GM20431 (cell line): ENCODE results near the gene CNTF.

Experiments
- in situ Hi-C: fragments of 300-500 bp; cut with MseI, MboI; formaldehyde crosslinking; loops from one replicate; pipeline ENCODE4 v1.15.0; 2020; ENCODE audit warnings: low sequenced_read_pairs; ENCODE audit not compliant: unreplicated experiment

CNTF gene

DNA sequence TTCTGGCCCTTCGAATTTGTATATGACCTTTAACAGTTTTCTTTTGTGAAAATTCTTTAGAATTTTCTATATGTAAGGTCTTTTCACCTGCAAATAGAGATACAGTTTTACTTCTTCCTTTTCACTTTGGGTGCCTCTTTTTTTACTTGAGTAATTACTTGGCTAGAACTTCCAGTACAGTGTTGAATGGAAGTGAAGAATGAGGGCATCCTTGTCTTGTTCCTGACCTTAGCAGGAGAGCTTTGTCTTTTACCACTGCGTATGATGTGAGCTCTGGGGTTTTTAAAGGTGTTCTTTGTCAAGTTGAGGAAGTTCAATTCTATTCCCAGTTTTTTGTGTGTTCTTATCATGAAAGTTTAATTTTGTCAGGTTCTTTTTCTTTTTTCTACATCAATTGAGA is 22.0 kb upstream of the CNTF start:
- in situ Hi-C loops = no loop called here

DNA sequence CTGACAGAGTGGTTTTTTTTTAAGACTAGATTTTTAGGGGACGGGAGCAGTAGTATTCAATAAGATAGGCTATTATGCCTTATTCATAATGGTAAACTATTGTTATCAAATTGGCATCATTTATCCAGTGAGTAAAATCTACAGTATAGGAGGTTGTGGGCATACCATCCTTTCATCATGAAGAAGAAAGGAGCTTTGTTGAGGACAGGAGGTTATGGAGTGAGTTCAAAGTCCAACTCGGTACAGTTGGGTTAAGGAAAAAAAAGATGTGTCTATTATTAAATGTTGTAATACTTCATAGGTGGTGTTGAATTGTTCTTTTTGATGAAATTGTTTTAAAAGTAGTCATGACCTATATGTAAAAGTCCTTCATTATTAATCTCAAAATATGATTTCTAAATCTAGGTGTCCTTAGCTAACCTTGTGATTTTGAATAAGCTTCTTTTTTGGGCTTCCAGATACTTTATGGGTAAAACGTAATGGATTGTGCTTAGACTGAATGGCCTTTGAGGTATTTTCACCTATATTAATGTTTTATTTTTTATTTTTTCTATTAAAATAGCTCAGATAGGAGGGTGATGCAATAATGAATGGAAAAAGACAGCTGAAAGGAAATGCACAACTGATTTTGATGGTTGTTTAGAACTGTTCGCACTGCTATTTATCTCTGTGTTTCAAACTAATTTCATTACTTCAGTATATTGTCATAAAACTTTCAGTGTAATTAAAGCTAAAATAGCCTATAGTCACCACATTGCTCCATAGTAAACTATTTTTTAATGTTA is 15.3 kb upstream of the CNTF start:
- in situ Hi-C loops = no loop called here

DNA sequence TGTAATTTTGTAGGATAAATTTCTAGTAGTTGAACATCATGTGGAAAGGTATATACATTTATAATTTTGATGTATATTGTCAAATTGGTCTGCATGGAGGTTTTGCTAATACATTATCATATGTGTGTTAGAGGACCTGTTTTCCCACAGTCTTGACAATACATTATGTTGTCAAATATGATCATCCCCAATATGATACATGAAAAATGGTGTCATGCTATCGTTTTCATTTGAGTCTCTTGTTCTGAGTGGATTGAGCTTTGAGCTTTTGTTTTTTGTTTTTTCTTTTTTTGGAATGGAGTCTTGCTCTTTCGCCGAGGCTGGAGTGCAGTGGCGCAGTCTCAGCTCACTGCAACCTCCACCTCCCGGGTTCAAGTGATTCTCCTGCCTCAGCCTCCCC is 14.1 kb upstream of the CNTF start:
- in situ Hi-C loops = no loop called here

DNA sequence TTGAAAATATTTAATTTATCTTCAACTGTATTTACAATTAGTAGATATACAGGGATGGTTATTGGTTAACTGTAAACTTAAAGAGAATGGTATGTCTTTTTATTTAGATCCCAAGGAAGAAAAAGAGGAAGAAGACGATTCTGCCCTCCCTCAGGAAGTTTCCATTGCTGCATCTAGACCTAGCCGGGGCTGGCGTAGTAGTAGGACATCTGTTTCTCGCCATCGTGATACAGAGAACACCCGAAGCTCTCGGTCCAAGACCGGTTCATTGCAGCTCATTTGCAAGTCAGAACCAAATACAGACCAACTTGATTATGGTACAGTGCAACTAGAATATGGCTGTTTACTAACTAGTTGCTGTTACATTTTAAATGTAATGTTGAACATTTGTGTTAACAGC is 12.7 kb upstream of the CNTF start:
- in situ Hi-C loops = no loop called here

DNA sequence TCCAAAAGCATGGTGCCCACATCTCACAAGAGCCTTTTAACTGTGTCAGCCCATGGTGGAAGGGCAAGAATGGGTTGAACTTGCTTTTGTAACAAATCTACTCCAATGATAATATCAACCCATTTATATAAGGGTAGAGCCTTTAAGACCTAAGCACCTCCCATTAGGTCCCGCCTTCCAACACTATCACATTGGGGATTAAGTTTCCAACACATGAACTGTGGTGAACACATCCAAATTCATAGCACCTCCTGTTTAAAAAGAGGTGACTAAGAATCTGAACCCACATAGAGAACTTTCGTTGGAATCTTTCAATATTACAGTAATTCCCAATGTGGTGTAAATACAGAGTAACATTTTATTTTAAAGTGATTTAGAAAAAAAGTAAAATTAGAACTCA is 9.2 kb upstream of the CNTF start:
- in situ Hi-C loops = no loop called here

DNA sequence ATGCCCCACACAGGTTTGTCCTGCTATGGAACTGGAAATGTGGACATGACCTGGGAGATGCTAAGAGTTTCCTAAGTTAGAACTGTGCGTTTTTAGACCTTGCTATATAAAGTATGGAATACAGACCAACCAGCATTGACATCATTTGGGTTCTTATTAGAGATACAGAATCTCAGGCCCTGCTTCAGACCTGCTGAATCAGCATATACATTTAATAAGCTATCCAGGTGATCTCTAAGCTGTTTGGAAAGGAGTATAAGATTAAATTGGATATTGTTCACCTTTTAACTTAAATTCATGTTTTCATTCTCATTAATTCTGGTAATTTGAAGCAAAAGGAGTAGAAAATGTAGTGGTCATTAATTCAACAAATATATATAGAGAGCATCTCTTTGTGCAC is 6.9 kb upstream of the CNTF start:
- in situ Hi-C loops = no loop called here

DNA sequence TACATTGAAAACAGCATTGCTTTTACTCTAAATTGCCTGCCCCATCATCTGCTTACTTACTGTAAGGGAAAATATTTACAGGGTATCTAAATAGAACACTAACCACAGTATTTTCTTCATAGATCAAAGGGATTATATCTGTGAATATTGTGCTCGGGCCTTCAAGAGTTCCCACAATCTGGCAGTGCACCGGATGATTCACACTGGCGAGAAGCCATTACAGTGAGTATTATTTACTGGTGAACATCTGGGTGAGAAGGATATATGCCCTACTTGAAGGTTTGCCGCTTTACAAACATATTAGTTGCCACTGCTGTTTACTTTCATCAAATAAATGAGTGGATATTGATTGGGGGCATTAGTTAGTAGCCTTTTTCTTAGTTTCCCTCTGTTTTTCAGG is 5.9 kb upstream of the CNTF start:
- in situ Hi-C loops = no loop called here

DNA sequence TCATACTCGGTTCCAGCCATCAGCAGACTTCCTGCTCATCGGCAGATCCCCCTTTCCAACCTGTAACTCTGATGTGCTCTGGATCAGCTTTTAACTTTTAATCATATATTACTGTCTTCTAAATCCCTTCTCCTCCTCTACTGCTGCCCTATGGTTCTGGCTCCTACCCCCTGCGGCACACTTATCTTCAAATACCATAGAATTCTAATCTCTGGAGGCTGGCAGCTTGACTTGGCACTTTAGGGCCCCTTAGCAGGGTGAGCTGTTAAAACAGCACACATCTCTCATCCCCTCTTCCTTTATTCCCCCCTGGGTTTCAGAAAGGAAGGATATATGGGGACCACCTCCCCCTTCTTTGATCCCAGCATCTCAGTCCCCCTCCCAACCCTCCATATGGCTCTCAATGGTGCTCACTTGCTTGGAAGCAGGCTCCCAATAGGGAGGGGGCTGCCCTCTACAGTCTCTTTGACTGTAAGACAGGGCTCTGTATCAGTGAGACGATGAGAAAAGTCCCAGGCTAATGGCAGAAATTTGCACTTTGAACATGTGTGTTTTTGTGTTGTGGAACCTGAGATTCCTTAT is 4.4 kb upstream of the CNTF start:
- in situ Hi-C loops = no loop called here

DNA sequence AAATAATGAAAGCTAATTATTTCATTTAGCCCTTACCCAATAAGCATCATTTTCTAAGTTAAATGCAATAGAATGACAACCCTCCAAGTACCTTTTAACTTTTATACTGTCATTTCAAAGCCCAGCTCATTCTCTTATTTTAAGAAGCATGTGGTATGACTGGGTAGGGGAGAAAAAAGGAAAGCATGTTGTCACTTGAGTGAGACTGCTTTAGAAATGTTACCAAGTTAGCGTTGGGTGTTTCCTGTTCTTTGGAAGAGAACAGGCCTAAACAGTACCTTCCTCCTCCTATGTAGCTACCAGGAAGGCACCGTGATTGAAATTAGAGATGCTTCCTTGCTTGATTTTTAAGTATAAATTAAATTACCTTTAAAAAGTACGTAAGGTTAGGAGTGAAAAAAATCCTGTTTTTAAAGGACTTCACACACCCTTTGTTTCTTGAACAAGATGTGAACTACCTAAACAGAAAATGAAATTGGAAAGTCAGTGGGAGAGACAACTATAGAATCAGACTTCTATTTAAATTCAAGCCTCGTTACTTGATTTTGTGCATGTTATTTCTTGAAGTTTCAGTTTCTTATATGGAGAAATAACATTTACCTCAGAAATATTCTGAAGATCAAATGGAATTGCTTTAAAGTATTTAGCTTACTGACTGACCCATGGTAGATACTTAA is 741 bp upstream of the CNTF start:
- in situ Hi-C loops = no loop called here

DNA sequence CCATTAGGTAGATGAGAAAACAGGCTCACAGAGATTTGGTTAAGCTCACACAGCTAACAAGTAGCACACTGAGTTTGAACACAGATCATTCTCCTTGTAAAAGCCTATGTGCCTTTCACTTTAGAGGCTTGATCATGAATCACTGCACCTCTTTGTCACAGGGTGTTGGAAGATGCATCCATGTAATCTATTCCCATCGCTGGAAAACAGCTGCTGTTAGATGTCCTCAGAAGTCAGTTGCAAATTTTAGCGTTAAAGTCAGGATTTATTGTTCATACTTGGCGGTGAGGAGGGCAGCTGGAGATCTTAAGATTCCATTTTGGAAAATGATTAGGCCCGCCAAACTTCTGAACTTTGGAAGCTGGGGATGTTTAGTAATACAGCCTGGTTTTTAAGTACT is 2.6 kb downstream of the CNTF start:
- in situ Hi-C loops = no loop called here

DNA sequence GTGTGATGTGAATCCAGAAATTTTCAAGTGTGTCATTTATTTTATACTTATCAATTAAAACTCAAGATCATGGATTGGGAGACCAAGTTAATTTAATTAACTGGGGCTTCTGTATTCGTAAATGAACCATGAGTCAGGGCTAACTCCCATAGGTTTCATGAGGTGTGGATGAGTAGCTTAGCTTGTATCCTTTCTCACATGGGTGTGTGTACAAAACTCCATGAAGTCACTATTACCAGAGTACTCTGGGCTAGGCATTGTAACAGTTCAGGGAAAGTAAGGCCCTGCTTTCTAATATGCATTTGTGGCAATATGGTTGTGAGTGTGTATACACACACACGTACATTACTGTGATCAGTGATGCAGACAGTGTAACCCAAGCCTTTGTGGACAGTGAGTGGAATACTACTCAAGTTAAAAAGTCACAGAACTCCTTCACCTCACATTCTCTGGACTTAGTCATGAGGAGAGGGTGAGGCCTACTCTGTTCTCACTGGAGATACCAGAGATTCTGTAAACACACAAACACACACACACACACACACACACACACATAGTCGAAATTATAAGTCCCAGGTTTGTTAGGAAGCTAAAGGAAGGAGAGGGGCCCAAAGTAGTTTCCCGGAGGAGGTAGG is 3.5 kb downstream of the CNTF start:
- in situ Hi-C loops = no loop called here

DNA sequence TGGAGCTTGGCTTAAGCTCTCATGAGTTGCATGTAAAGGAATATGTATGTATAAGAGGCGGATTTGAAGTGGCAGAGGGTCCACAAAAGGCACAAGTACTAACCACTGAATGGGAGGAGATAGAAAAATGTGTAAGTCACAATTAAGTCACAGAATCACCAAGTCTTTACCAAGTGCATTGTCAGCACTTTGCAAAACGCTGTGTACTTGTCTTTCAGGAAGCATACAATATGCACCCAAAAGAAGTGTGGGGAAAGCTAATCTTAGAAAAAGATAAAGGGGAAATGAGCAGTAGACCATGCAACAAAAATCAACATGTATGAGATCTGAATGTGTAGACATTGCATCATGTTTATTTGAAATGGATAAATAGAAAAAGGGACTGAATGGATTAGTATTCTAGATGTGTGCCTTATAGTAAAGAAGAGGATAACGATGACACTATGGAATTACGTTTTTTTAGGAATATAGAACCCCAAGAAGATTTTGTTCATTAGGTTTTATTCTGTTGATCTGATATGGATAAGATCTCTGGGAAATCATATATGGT is 4.5 kb downstream of the CNTF start:
- in situ Hi-C loops = no loop called here

DNA sequence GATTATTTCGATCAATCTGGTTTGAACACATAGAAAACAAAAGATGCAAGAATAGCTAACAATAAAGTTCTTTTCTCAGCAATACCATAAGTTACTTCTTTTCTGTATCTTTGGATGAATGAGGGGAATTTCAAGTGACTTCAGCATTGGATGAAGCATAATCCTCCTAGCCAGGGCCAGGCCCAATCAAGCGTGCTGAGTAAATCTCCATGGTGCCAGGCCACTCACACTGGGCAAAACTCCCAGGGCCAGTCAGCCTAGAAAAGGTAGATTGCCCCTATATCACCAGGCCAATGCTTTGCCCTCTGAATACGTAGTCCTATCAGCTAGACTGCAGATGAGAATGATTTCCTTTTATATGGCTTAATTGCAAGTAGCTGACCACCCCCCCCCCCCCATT is 6.0 kb downstream of the CNTF start:
- in situ Hi-C loops = no loop called here

DNA sequence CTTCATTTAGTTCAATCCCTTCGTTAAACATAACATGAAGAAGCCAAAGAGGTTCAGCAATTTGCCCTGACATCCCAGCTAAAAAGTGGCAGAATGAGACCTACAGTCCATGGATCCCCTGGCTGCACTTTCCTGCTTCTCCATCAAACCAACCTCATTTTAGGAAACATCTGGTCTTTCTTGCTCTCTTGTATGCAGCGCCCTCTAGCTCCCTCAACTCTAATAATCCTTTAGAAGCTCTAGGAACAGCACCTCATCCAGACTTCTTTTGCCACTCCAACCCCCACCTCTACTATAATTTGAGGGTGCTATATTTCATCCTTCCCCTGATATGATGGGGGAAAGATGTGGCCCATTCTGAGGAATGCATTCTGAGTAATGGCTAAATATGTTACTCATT is 7.4 kb downstream of the CNTF start:
- in situ Hi-C loops = no loop called here

DNA sequence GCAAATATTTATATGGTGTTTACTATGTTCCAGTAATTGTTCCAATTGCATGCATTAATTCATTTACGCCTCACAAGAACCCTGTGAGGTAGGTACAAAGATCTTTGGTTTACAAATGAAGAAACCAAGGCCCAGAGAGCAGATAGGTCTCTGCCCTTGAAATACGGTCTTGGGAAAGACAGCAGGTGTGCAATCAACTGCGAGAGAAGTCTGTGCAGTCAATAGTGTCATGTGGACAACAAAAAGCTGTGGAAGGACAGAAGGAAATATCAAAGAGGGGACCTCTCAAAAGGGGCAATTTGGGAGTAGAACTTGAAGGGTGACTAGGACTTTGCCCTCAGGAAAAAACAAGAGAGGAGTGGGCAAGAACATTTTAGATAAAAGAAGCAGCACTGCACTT is 8.9 kb downstream of the CNTF start:
- in situ Hi-C loops = no loop called here

DNA sequence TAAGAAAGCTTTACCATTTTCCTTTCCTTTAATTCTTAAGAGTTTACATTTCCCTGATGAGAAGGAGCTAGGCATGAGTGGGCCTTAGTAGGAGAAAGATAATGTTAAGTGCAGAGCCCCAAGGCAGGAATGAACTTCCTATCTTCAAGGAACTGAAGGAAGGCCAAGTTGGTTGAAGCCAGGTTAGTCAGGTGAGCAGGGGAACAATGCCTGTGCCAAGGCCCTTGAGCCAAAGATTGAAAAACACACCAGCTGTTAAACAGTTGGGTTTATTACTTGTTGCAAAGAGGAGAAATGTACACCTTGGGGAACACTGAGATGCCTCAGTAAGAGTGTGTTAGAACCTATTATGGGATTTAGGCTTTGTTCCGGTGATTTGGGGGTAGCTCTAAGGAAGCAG is 10.0 kb downstream of the CNTF start:
- in situ Hi-C loops = no loop called here

DNA sequence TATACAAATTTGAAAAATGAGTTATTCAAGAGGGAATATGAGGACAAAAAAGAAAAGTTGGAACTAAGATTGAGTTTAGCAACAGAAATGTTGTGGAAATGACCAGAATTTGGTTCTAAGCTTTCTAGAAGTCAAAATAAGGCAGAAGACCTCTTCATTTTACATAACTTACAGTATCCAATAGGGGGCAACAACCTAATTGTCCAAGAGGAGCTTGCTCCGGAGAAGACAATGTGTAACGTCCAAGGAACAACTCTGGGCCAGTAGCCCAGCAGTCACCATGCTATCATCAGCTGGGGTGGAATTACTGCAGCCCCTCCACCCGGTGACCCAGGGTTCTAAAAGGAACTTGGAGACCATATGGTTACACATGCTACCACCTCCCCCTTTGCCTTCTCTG is 14.1 kb downstream of the CNTF start:
- in situ Hi-C loops = no loop called here

DNA sequence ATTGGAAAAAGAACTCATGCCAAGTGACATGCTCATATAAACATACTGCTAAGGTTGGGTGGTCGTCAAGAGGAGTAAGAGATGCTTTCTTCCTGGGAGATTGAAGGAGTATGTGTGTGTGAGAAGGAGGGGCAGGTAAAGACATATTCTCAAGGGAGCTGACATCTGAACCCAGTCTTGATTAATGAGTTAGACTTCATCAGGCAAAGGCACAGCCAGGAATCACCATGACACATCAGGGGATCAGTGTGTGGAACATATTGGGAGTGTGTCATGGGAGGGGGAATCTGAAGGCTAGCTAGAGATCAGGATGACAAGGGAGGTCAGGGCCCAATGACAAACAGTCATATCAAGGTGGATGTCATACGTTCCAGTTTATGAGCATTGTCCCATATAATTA is 14.9 kb downstream of the CNTF start:
- in situ Hi-C loops = no loop called here

DNA sequence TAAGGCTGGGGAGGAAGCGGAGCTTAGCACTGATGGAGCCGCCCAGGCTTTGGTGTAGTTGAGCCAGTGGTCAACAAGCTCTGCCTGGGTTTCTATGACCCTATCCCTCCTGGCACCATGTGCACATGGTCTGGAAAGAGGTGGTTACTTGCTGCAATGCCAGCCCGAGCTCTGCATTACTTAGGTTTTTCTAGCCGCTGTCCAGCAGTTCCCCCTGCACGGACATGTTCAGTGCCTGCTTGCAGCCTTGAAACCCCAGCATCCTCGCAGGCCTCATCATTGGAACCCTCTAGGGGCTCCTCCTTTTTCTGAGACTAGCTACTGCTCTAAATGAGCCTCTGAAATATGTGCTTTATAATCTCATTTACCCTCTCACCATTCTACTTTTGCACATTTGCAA is 16.6 kb downstream of the CNTF start:
- in situ Hi-C loops = no loop called here

DNA sequence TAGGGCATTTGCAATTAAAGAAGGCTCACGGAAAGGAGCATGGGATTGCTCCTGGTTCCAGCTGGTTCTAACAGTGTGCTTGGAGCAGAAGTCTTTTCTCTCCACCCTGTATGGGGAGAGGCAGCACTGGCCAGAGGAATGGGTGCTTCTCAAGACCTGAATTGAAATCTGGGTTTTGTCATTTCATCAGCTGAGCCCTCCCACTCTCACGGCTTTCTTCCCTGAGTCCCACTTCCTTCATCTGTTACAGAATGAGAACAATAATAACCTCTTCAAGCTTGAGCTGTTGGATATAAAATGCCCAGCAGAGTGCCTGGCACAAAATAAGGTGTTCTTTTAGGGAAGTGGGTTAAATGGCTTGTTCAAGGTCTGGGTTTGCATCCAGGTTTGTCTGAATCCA is 17.2 kb downstream of the CNTF start:
- in situ Hi-C loops = no loop called here
